Keratinocyte (primary cell): ENCODE data around the gene CDC42BPG. TPM values are rescaled to one million over a fixed set of nuclear protein-coding genes. Genes with fewer than 3 reads are reported as not detected.
A peak's percentile ranks its signal among the peaks of the same experiment; 100 is the strongest.

Source experiments
- DNase-seq: peaks from one replicate; pipeline ENCODE4 v3.0.0-alpha.2; 2011; ENCODE audit warnings: low read depth, missing footprints, low spot score
- FAIRE-seq: peaks from 2 replicates; lab custom pipeline; 2011; peaks lifted over from hg19 to GRCh38; lab: Jason Lieb, UNC
- H2AFZ ChIP-seq: 2 replicates; pipeline ENCODE4 v1.6.0; 2012; ENCODE audit warnings: low read length, control low read depth, inconsistent platforms; ENCODE audit not compliant: control insufficient read depth
- H3K27ac ChIP-seq: 2 replicates; pipeline ENCODE4 v1.5.1; 2011; ENCODE audit warnings: low read length; ENCODE audit not compliant: control insufficient read depth, insufficient read depth
- H3K27me3 ChIP-seq: 3 replicates; pipeline ENCODE4 v1.6.0; 2011; ENCODE audit warnings: low read length; ENCODE audit not compliant: control insufficient read depth, insufficient read depth; ENCODE audit errors: extremely low read depth
- H3K36me3 ChIP-seq, 2 experiments: 2 replicates in 1 of 2; 3 replicates in 1 of 2; pipeline ENCODE4 v1.5.1; 2011; ENCODE audit warnings: low read length in 2 of 2, mild to moderate bottlenecking in 1 of 2; ENCODE audit not compliant: control insufficient read depth in 2 of 2, insufficient read depth in 2 of 2; ENCODE audit errors: extremely low read depth in 1 of 2
- H3K4me1 ChIP-seq: 3 replicates; pipeline ENCODE4 v1.5.1; 2011; ENCODE audit warnings: low read length; ENCODE audit not compliant: control insufficient read depth, insufficient read depth; ENCODE audit errors: extremely low read depth
- H3K4me2 ChIP-seq: 3 replicates; pipeline ENCODE4 v1.6.0; 2011; ENCODE audit warnings: low read depth, low read length; ENCODE audit not compliant: control insufficient read depth, insufficient read depth; ENCODE audit errors: extremely low read depth
- H3K4me3 ChIP-seq, 3 experiments: fragments of 200-600 bp in 1 of 3; sonication (generic) in 1 of 3; 2 replicates in 2 of 3; 3 replicates in 1 of 3; pipeline ENCODE4 v1.5.1; 2011 to 2016; ENCODE audit warnings: low read length in 3 of 3, mild to moderate bottlenecking in 3 of 3, control low read depth in 2 of 3, inconsistent platforms in 1 of 3, low read depth in 1 of 3, mixed read lengths in 1 of 3, mixed run types in 1 of 3, moderate library complexity in 1 of 3; ENCODE audit not compliant: control insufficient read depth in 2 of 3, insufficient read depth in 2 of 3; ENCODE audit errors: extremely low read depth in 1 of 3
- H3K79me2 ChIP-seq: 2 replicates; pipeline ENCODE4 v1.6.0; 2012; ENCODE audit warnings: low read length; ENCODE audit not compliant: control insufficient read depth, insufficient read depth
- H3K9ac ChIP-seq: 3 replicates; pipeline ENCODE4 v1.6.0; 2011; ENCODE audit warnings: low read length; ENCODE audit not compliant: control insufficient read depth, insufficient read depth; ENCODE audit errors: extremely low read depth
- H3K9me1 ChIP-seq: 3 replicates; pipeline ENCODE4 v1.6.0; 2011; ENCODE audit warnings: low read length; ENCODE audit not compliant: control insufficient read depth, insufficient read depth; ENCODE audit errors: extremely low read depth
- H3K9me3 ChIP-seq: 2 replicates; pipeline ENCODE4 v1.5.1; 2012; ENCODE audit warnings: low read depth, low read length; ENCODE audit not compliant: control insufficient read depth
- H4K20me1 ChIP-seq: 3 replicates; pipeline ENCODE4 v1.6.0; 2011; ENCODE audit warnings: low read length; ENCODE audit not compliant: control insufficient read depth, insufficient read depth; ENCODE audit errors: extremely low read depth
- CTCF ChIP-seq, 3 experiments: IDR thresholded peaks in 1 of 3; conservative IDR thresholded peaks in 1 of 3; optimal IDR thresholded peaks in 1 of 3; 2 replicates in 2 of 3; 3 replicates in 1 of 3; pipeline versions ENCODE3 to v1.5.1; 2011; ENCODE audit warnings: low read length in 3 of 3, mild to moderate bottlenecking in 3 of 3, moderate library complexity in 2 of 3, control low read depth in 1 of 3, inconsistent platforms in 1 of 3; ENCODE audit not compliant: insufficient read depth in 2 of 3; ENCODE audit errors: extremely low read depth in 1 of 3
- EZH2 ChIP-seq: IDR thresholded peaks from one replicate; pipeline ENCODE4 v1.6.1; 2012; ENCODE audit warnings: inconsistent platforms, mild to moderate bottlenecking, low read length, moderate library complexity
- dilution Hi-C: fragments of 300-500 bp; cut with MboI; formaldehyde crosslinking; loops from one replicate; pipeline ENCODE4 v1.7.0; 2020; ENCODE audit warnings: low sequenced_read_pairs; ENCODE audit not compliant: extremely low pct_ligation_motif_present
- polyA plus RNA-seq, 5 experiments: library from polyadenylated mRNA; depleted of rRNA in 3 of 5; stranded (reverse) in 3 of 5; stranded (forward) in 1 of 5; unstranded in 1 of 5; fragments of >200 nt; gene quantifications; 1 replicate in 1 of 5; 2 replicates in 3 of 5; 3 replicates in 1 of 5; pipeline versions ENCODE4 v1.2.1 to v1.2.3, GENCODE V29; 2011 to 2012; ENCODE audit warnings: missing spikeins in 2 of 5, low read depth in 1 of 5, low replicate concordance in 1 of 5

Gene CDC42BPG
- polyA plus RNA-seq, 1 donor (not counting 4 experiments of a cell fraction or from before 2014, with no cell fraction given) = 2.5 TPM

- DNase-seq = no peak
- no peaks in the 10 kb centered on the region for H3K9me1 ChIP-seq
- peak; percentile 5 for FAIRE-seq
- H3K4me2 ChIP-seq = peak overlapping the region; percentile 99
- peaks cover 37% of the 10 kb centered on the region for H3K4me1 ChIP-seq
- peak overlapping the region; percentile 82 for H3K9ac ChIP-seq
- H3K36me3 ChIP-seq = peaks cover 12 to 16% of the 10 kb centered on the region in 2 experiments
- peak overlapping the region; percentile 58 to 85 (median 84) for H3K4me3 ChIP-seq
- peak overlapping the region; percentile 93 for H3K27ac ChIP-seq
- dilution Hi-C loops = no loop called here
- H3K27me3 ChIP-seq = no peaks in the 10 kb centered on the region
- no peaks in the 10 kb centered on the region for H4K20me1 ChIP-seq
- H2AFZ ChIP-seq = peak overlapping the region; percentile 63
- H3K9me3 ChIP-seq = no peaks in the 10 kb centered on the region
- H3K79me2 ChIP-seq = peaks cover 13% of the 10 kb centered on the region
- TF ChIP-seq EZH2 (no peak), CTCF (optimal IDR thresholded peaks at IDR 0.05 in 1 of 3, IDR thresholded peaks at IDR 0.05 in 1 of 3, conservative IDR thresholded peaks at IDR 0.05 in 1 of 3; ENCODE audit: extremely low read depth in 1 of 3, insufficient read depth in 2 of 3, low read length in 3 of 3) (no peak)
These were observed 1.4 kb downstream of the CDC42BPG start for GRCh38 chr11:64842851-64843685.

- Histone ChIP-seq H3K9ac (peak overlapping the region; percentile 82), H2AFZ (peak overlapping the region; percentile 58), H3K4me2 (peak overlapping the region; percentile 99)
These were observed 2.1 kb downstream of the CDC42BPG start for GRCh38 chr11:64842366-64842759.

More at GRCh38 chr11:64842366-64842759, 2.1 kb downstream of the CDC42BPG start:
- Histone ChIP-seq H3K27ac (peak overlapping the region; percentile 93), H3K9me1 (no peaks in the 10 kb centered on the region), H3K36me3 (peaks cover 16 to 17% of the 10 kb centered on the region in 2 experiments), H4K20me1 (no peaks in the 10 kb centered on the region), H3K4me1 (peaks cover 33% of the 10 kb centered on the region), H3K4me3 (peak overlapping the region in 2 of 3 experiments; percentile 38 to 85), H3K79me2 (peaks cover 13% of the 10 kb centered on the region), H3K27me3 (no peaks in the 10 kb centered on the region), H3K9me3 (no peaks in the 10 kb centered on the region)
- dilution Hi-C loops = no loop called here
- DNase-seq (no peak), FAIRE-seq (no peak)
- TF ChIP-seq CTCF (optimal IDR thresholded peaks at IDR 0.05 in 1 of 3, IDR thresholded peaks at IDR 0.05 in 1 of 3, conservative IDR thresholded peaks at IDR 0.05 in 1 of 3; ENCODE audit: extremely low read depth in 1 of 3, insufficient read depth in 2 of 3, low read length in 3 of 3) (no peak), EZH2 (no peak)
